Parathyroid adenoma (tissue), 2 donors: Measurements from ENCODE around the gene JDP2.
"Not testable (repeated sequence)": the region's sequence is repeated elsewhere in the genome, so short reads cannot be mapped to it uniquely, and the experiment has no call there.

Source experiments
- H2AFZ ChIP-seq: fragments of 300-600 bp; sonication (generic); one replicate; pipeline ENCODE4 v1.7.0; 2017; ENCODE audit warnings: antibody characterized with exemption, mild to moderate bottlenecking
- H3K27ac ChIP-seq: fragments of 300-600 bp; sonication (generic); one replicate; pipeline ENCODE4 v1.7.0; 2017
- H3K27me3 ChIP-seq: fragments of 300-600 bp; sonication (generic); one replicate; pipeline ENCODE4 v1.7.0; 2017; ENCODE audit warnings: low read length; ENCODE audit not compliant: control insufficient read depth, insufficient read depth
- H3K36me3 ChIP-seq: fragments of 300-600 bp; sonication (generic); one replicate; pipeline ENCODE4 v1.7.0; 2017; ENCODE audit warnings: low read length; ENCODE audit not compliant: control insufficient read depth, insufficient read depth
- H3K4me1 ChIP-seq: fragments of 300-600 bp; sonication (generic); one replicate; pipeline ENCODE4 v1.7.0; 2017; ENCODE audit warnings: control low read depth
- H3K4me2 ChIP-seq: fragments of 300-600 bp; sonication (generic); one replicate; pipeline ENCODE4 v1.7.0; 2017; ENCODE audit warnings: low read length
- H3K4me3 ChIP-seq: fragments of 300-600 bp; sonication (generic); one replicate; pipeline ENCODE4 v1.7.0; 2017; ENCODE audit warnings: low read depth, low read length
- H3K79me2 ChIP-seq: fragments of 300-600 bp; sonication (generic); one replicate; pipeline ENCODE4 v1.7.0; 2017; ENCODE audit warnings: control low read depth
- H3K9ac ChIP-seq: fragments of 300-600 bp; sonication (generic); one replicate; pipeline ENCODE4 v1.7.0; 2017; ENCODE audit warnings: mild to moderate bottlenecking
- H3K9me3 ChIP-seq: fragments of 300-600 bp; sonication (generic); one replicate; pipeline ENCODE4 v1.7.0; 2017; ENCODE audit warnings: low read length; ENCODE audit not compliant: control insufficient read depth
- CTCF ChIP-seq: fragments of 300-600 bp; sonication (generic); IDR thresholded peaks from one replicate; pipeline ENCODE4 v1.7.0; 2017; ENCODE audit warnings: antibody characterized with exemption, mild to moderate bottlenecking
- donor health status: primary hyperparathyroidism.

The JDP2 gene

GRCh38 chr14:75470238-75470797 is 42.5 kb downstream of the JDP2 start:
- no peak overlapping the region for H2AFZ ChIP-seq
- TF ChIP-seq CTCF: no peak
- no peak overlapping the region for H3K4me3 ChIP-seq
- H3K27me3 ChIP-seq: no peaks in the 10 kb centered on the region
- H3K27ac ChIP-seq: no peak overlapping the region
- no peak overlapping the region for H3K9ac ChIP-seq
- H3K4me2 ChIP-seq: no peak overlapping the region
- H3K36me3 ChIP-seq: no peaks in the 10 kb centered on the region
- H3K79me2 ChIP-seq: no peaks in the 10 kb centered on the region
- H3K4me1 ChIP-seq: peaks cover 8% of the 10 kb centered on the region
- H3K9me3 ChIP-seq: no peaks in the 10 kb centered on the region

DNA sequence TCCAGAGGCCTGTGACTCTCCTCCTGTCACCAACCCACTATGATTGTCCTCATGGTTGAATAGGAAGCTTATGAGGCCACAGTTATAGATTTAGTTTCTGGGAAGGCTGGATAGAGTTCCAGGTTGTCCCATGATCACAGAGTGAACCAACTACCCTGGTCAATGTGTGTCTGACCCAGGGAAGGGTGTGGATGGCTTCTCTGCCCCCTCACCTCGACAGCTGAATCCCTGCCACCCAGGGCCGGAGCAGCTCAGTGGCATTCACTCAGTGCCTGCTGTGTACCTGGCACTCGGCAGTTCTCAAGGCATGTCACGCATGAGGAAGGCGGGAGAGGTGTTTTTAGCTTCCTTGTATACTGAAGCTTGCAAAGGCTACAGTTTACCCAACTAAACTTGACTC is 43.2 kb downstream of the JDP2 start:
- Histone ChIP-seq H2AFZ (no peak overlapping the region), H3K4me3 (no peak overlapping the region), H3K27me3 (no peaks in the 10 kb centered on the region), H3K4me1 (peaks cover 8% of the 10 kb centered on the region), H3K9ac (no peak overlapping the region), H3K9me3 (no peaks in the 10 kb centered on the region), H3K4me2 (no peak overlapping the region), H3K27ac (no peak overlapping the region), H3K79me2 (no peaks in the 10 kb centered on the region), H3K36me3 (no peaks in the 10 kb centered on the region)
- TF ChIP-seq CTCF: no peak

DNA sequence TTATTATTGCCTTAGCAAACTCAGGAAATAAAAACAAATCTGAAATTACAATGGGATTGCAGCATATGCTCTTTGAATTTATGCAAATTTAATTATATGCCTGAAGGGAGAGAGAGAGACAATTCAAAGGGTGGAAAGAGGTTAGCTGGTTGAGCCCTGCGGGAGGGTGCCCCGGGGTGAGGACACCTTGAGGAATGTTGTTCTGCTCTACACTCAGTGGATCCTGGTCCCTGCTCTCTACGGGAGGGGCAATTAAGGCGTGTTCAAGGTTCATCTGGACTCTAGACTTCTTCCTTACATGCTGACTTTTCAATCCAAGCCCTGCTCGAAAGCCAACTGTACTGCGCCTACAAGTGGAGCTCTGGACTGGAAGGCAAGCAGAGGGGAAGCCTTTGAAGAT is 46.3 kb downstream of the JDP2 start:
- H3K27me3 ChIP-seq, H3K4me2 ChIP-seq, H3K9me3 ChIP-seq, H3K4me1 ChIP-seq, H3K27ac ChIP-seq, H3K9ac ChIP-seq, H3K36me3 ChIP-seq, H2AFZ ChIP-seq, H3K79me2 ChIP-seq, H3K4me3 ChIP-seq: not testable (repeated sequence)

- no peak overlapping the region for H3K4me2 ChIP-seq
- no peak overlapping the region for H3K9ac ChIP-seq
- no peak overlapping the region for H3K27ac ChIP-seq
- no peak for TF ChIP-seq CTCF
- H3K79me2 ChIP-seq: no peaks in the 10 kb centered on the region
- H3K4me3 ChIP-seq: no peak overlapping the region
- no peaks in the 10 kb centered on the region for H3K36me3 ChIP-seq
- H2AFZ ChIP-seq: no peak overlapping the region
- no peaks in the 10 kb centered on the region for H3K9me3 ChIP-seq
- no peaks in the 10 kb centered on the region for H3K27me3 ChIP-seq
- no peaks in the 10 kb centered on the region for H3K4me1 ChIP-seq
These were observed 48.6 kb downstream of the JDP2 start for GRCh38 chr14:75476274-75476995.

- H3K27ac ChIP-seq: no peak overlapping the region
- no peaks in the 10 kb centered on the region for H3K27me3 ChIP-seq
- TF ChIP-seq CTCF: no peak
- no peak overlapping the region for H3K9ac ChIP-seq
- no peak overlapping the region for H3K4me2 ChIP-seq
- no peaks in the 10 kb centered on the region for H3K79me2 ChIP-seq
- no peaks in the 10 kb centered on the region for H3K4me1 ChIP-seq
- H3K9me3 ChIP-seq: no peaks in the 10 kb centered on the region
- H3K4me3 ChIP-seq: no peak overlapping the region
- no peaks in the 10 kb centered on the region for H3K36me3 ChIP-seq
- H2AFZ ChIP-seq: no peak overlapping the region
These were observed 50.1 kb downstream of the JDP2 start for GRCh38 chr14:75477881-75478280.
